Activated T-cell treated with anti-CD3 and anti-CD28 coated beads for 1 hour (primary cell): ENCODE results near the gene LCE5A.
"Not testable (repeated sequence)": the region's sequence is repeated elsewhere in the genome, so short reads cannot be mapped to it uniquely, and the experiment has no call there.

Source experiments
- DNase-seq: peaks from one replicate; pipeline ENCODE4 v3.0.0-alpha.2; 2020; ENCODE audit warnings: low read depth

The LCE5A gene

GRCh38 chr1:152510503-152510902 lies at the start of gene LCE5A:
TSS of gene LCE5A (plus strand) at chr1:152510803. CDS start at chr1:152511535, 732 bp downstream.
- DNase-seq = no peak

GRCh38 chr1:152461544-152461943 lies 49.1 kb upstream of the LCE5A start:
- peak; percentile 49 for DNase-seq

- no peak for DNase-seq
Measured at GRCh38 chr1:152462636-152463035, 48.0 kb upstream of the LCE5A start.

GRCh38 chr1:152466217-152466616 lies 44.4 kb upstream of the LCE5A start:
- DNase-seq = no peak

- DNase-seq = no peak
Measured at GRCh38 chr1:152473887-152474537, 36.6 kb upstream of the LCE5A start.

- peak; percentile 51 for DNase-seq
Measured at GRCh38 chr1:152479792-152480595, 30.6 kb upstream of the LCE5A start.

- DNase-seq = no peak
Measured at GRCh38 chr1:152481869-152482664, 28.5 kb upstream of the LCE5A start.

GRCh38 chr1:152486400-152487006 lies 24.1 kb upstream of the LCE5A start:
- no peak for DNase-seq

GRCh38 chr1:152487871-152488270 lies 22.7 kb upstream of the LCE5A start:
- DNase-seq = no peak

- DNase-seq = not testable (repeated sequence)
Measured at GRCh38 chr1:152491537-152491936, 19.1 kb upstream of the LCE5A start.

GRCh38 chr1:152495066-152495675 lies 15.4 kb upstream of the LCE5A start:
- DNase-seq = no peak

GRCh38 chr1:152497273-152497672 lies 13.3 kb upstream of the LCE5A start:
- no peak for DNase-seq

- DNase-seq = no peak
Measured at GRCh38 chr1:152501704-152502103, 8.9 kb upstream of the LCE5A start.

- no peak for DNase-seq
Measured at GRCh38 chr1:152502496-152503180, 8.0 kb upstream of the LCE5A start.

- DNase-seq = no peak
Measured at GRCh38 chr1:152505083-152505482, 5.5 kb upstream of the LCE5A start.

- no peak for DNase-seq
Measured at GRCh38 chr1:152506899-152507498, 3.6 kb upstream of the LCE5A start.

GRCh38 chr1:152511596-152511995 lies 993 bp downstream of the LCE5A start:
- no peak for DNase-seq

- no peak for DNase-seq
Measured at GRCh38 chr1:152513081-152513480, 2.5 kb downstream of the LCE5A start.

GRCh38 chr1:152514715-152515433 lies 4.3 kb downstream of the LCE5A start:
- DNase-seq = no peak

- no peak for DNase-seq
Measured at GRCh38 chr1:152515434-152515783, 4.8 kb downstream of the LCE5A start.
